Lung (tissue), 12 donors: ENCODE results near the gene HEMK1. TPM values are rescaled to one million over a fixed set of nuclear protein-coding genes. Genes with fewer than 3 reads are reported as not detected.

ENCODE experiments used
- ATAC-seq: fragments of 200-7000 bp; cut with Tn5 transposase; one replicate; pipeline ENCODE4 v1.9.1; 2020; ENCODE audit warnings: moderate number of reproducible peaks; ENCODE audit not compliant: insufficient read depth, low FRiP score
- DNase-seq, 3 donors: peaks; one replicate each; pipeline ENCODE4 v3.0.0-alpha.2; 2013 to 2017
- H3K27ac ChIP-seq, 2 donors: one replicate each; pipeline ENCODE4 v1.5.1; 2013; ENCODE audit warnings: mild to moderate bottlenecking in 2 of 2, moderate library complexity in 2 of 2, control low read depth in 1 of 2, inconsistent platforms in 1 of 2, low read depth in 1 of 2, low read length in 1 of 2
- H3K27me3 ChIP-seq, 3 donors: one replicate each; pipeline ENCODE4 v1.5.1; 2013; ENCODE audit warnings: low read length in 2 of 3; ENCODE audit not compliant: control insufficient read depth in 3 of 3, insufficient read depth in 3 of 3
- H3K36me3 ChIP-seq, 4 donors: one replicate each; pipeline ENCODE4 v1.5.1; 2013; ENCODE audit warnings: low read length in 4 of 4, mild to moderate bottlenecking in 1 of 4, moderate library complexity in 1 of 4; ENCODE audit not compliant: control insufficient read depth in 4 of 4, insufficient read depth in 4 of 4
- H3K4me1 ChIP-seq, 5 donors: one replicate each; pipeline ENCODE4 v1.5.1; 2013; ENCODE audit warnings: low read length in 5 of 5, mild to moderate bottlenecking in 2 of 5, moderate library complexity in 1 of 5; ENCODE audit not compliant: control insufficient read depth in 5 of 5, insufficient read depth in 5 of 5
- H3K4me3 ChIP-seq: one replicate; pipeline ENCODE4 v1.5.1; 2013; ENCODE audit warnings: mild to moderate bottlenecking, control low read depth, moderate library complexity
- H3K9ac ChIP-seq, 2 donors: one replicate each; pipeline ENCODE4 v1.5.1; 2013; ENCODE audit warnings: low read length in 2 of 2, control low read depth in 1 of 2; ENCODE audit not compliant: insufficient read depth in 1 of 2
- H3K9me3 ChIP-seq, 4 donors: one replicate each; pipeline ENCODE4 v1.5.1; 2013; ENCODE audit warnings: low read length in 3 of 4, mild to moderate bottlenecking in 1 of 4, moderate library complexity in 1 of 4; ENCODE audit not compliant: control insufficient read depth in 4 of 4, insufficient read depth in 3 of 4
- CTCF ChIP-seq: IDR thresholded peaks from 2 replicates; pipeline ENCODE4 v1.5.1; 2012; ENCODE audit warnings: mild to moderate bottlenecking; ENCODE audit errors: control extremely low read depth, extremely low read depth
- WGBS, 2 donors: extraction: QIAGEN DNeasy Blood & Tissue Kit; methylation state at CpG; one replicate each; pipeline ENCODE4 v1.1.7; 2013; 5-methylcytosine and 5-hydroxymethylcytosine counted together
- polyA plus RNA-seq, 2 donors: library from polyadenylated mRNA; stranded (reverse); fragments of 200-250 nt; gene quantifications; one replicate each; pipeline ENCODE4 v1.2.1, GENCODE V29; 2013
- total RNA-seq, 2 donors: library from RNA; depleted of rRNA in 1 of 2; stranded (reverse); fragments of >200 nt in 1 of 2; gene quantifications; one replicate each; pipeline ENCODE4 v1.2.1, GENCODE V29; 2014 to 2021
- donor health status: control.
- donor health status: control.
- donor health status: Bipolar disorder and iron deficiency.
- donor health status: healthy.
- donor health status: DM: yes; HTN: yes; CAD: no.

HEMK1 gene
- total and polyA plus RNA-seq, 4 donors: 16.0 to 28.0 (median 18.7) TPM

- ATAC-seq: no peak
- no peaks in the 10 kb centered on the region for H3K9me3 ChIP-seq
- DNase-seq: peak in 1 of 3 donors; percentile 10
- no peak overlapping the region for H3K27ac ChIP-seq
- peaks cover 0 to 6% (median 3%) of the 10 kb centered on the region in 5 donors for H3K4me1 ChIP-seq
- H3K36me3 ChIP-seq: no peaks in the 10 kb centered on the region
- no peak for TF ChIP-seq CTCF
- 86 to 91% methylated on average over 9 of the region's 9 CpGs for WGBS, 2 donors
- H3K4me3 ChIP-seq: no peak overlapping the region
- no peak overlapping the region for H3K9ac ChIP-seq
- peaks cover 0 to 2% (median 0%) of the 10 kb centered on the region in 3 donors for H3K27me3 ChIP-seq
Observed at GRCh38 chr3:50532062-50532705, 37.1 kb upstream of the HEMK1 start.

DNA sequence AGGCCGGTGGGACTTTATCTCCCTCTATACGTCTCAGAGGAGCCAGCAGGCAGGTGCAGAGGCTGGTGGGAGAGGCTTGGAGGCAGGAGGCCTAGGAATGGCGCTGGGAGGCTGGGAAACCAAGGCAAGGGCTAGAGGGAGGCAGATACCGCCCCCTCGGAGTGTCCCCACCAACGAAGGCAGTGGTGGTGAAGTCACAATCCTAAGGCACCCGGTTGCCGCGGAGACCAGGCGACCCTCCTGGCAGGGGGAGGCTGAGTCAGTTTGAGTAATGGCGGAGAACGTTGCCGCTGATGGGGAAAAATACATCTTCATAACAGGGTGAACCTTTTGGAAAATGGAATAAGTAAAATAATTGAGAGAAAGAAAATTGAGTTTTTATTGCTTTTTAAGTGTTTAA lies 36.0 kb upstream of the HEMK1 start:
- DNase-seq (no peak), ATAC-seq (no peak)
- Histone ChIP-seq H3K9me3 (no peaks in the 10 kb centered on the region), H3K27ac (no peak overlapping the region), H3K36me3 (no peaks in the 10 kb centered on the region), H3K4me1 (peaks cover 0 to 6% (median 3%) of the 10 kb centered on the region in 5 donors), H3K4me3 (no peak overlapping the region), H3K9ac (no peak overlapping the region), H3K27me3 (peaks cover 0 to 2% (median 0%) of the 10 kb centered on the region in 3 donors)
- no peak for TF ChIP-seq CTCF
- 84 to 87% methylated on average over 13 of the region's 13 CpGs for WGBS, 2 donors

DNA sequence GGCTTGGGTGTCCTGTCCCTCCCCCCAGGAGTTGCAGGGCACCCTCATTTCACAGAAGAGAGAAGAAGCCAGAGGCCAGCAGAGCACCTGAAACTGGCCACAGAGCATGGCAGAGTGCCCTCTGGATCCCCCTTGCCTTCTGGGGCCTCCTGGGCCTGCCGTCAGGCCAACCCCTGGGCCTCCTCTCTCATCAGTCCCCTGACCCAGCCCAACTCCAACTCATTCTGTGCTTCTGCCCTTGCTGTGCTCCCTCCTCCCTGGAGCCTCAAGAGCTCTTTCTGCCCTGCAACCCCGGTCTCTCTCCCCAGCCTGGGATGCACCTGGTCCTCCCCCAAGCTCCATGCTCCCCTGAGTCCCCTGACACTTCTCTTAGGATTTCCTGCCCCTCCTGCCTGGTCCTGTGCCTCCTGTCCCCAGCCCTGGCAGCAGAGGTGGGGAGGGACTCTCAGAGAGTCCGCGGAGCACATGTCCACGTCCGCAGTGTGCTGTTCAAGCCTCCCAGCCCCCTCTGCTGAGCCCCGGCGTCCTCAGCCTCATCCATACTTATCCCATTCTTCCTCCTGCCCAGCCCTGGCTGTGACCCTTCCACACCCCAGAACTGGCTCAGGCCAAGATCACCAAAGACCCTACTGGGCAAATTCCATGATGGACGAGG lies 35.4 kb upstream of the HEMK1 start:
- H3K9ac ChIP-seq: no peak overlapping the region
- DNase-seq: no peak
- no peak overlapping the region for H3K27ac ChIP-seq
- peaks cover 0 to 6% (median 3%) of the 10 kb centered on the region in 5 donors for H3K4me1 ChIP-seq
- TF ChIP-seq CTCF: no peak
- H3K4me3 ChIP-seq: no peak overlapping the region
- ATAC-seq: no peak
- H3K27me3 ChIP-seq: peaks cover 0 to 2% (median 0%) of the 10 kb centered on the region in 3 donors
- 74 to 83% methylated on average over 9 of the region's 9 CpGs for WGBS, 2 donors
- H3K36me3 ChIP-seq: no peaks in the 10 kb centered on the region
- no peaks in the 10 kb centered on the region for H3K9me3 ChIP-seq
